Measurements from ENCODE around the gene PSORS1C1.
A peak's percentile ranks its signal among the peaks of the same experiment; 100 is the strongest.

PSORS1C1 gene

DNA sequence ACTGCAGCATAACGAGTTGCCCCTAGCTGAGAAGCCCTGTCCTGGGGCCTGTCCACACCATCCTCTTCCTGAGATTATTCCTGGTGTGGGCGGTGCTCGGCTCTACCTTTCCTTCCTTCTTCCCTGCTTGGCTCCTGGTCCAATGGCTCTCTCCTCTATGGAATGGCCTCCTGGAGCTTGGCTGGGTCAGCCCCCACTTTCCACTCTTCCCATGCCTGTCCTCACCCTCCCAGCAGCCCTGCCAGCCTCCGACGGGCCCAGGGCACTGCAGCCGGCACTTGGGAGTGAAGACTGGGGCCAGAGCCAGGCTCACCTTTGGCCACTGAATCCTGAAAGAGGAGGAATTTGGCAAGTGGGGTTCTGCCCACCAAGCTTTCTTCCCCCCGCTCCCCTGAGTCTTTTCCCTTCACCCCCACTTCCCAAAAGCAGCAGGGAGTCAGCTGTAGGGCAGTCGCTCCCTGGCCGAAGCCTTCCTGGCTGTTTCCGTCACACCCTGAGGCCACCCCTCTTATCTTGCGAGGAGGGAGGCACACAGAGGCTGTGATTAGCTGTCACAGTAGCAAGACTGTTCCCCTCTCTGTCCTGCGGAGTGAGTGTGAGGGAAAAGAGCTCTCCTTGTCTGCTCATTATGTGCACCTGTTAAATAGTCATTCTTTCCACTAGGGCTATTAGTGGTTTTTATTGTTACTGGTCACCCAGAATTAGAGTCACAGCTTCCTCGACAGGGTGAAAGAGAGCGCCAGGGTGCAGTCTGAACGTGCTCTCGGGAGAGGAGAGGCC is 12.0 kb downstream of the PSORS1C1 start:
- H3K4me1 ChIP-seq (ENCODE audit: control insufficient read depth, low read length) = no peaks in the 10 kb centered on the region
- TF ChIP-seq EZH2phosphoT487 (IDR thresholded peaks at IDR 0.05; ENCODE audit: borderline replicate concordance, low read length) = no peak
- TF ChIP-seq, protein P1, sequence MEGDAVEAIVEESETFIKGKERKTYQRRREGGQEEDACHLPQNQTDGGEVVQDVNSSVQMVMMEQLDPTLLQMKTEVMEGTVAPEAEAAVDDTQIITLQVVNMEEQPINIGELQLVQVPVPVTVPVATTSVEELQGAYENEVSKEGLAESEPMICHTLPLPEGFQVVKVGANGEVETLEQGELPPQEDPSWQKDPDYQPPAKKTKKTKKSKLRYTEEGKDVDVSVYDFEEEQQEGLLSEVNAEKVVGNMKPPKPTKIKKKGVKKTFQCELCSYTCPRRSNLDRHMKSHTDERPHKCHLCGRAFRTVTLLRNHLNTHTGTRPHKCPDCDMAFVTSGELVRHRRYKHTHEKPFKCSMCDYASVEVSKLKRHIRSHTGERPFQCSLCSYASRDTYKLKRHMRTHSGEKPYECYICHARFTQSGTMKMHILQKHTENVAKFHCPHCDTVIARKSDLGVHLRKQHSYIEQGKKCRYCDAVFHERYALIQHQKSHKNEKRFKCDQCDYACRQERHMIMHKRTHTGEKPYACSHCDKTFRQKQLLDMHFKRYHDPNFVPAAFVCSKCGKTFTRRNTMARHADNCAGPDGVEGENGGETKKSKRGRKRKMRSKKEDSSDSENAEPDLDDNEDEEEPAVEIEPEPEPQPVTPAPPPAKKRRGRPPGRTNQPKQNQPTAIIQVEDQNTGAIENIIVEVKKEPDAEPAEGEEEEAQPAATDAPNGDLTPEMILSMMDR (IDR thresholded peaks at IDR 0.05; ENCODE audit: low read depth, low read length, poor library complexity, severe bottlenecking) = no peak
- no peaks in the 10 kb centered on the region for H3K9me3 ChIP-seq (ENCODE audit: control insufficient read depth, insufficient read depth, low read length)
- H4K20me1 ChIP-seq (ENCODE audit: control insufficient read depth, insufficient read depth, low read depth, low read length) = no peaks in the 10 kb centered on the region
- no peaks in the 10 kb centered on the region for H3K9me2 ChIP-seq (replicated peaks; ENCODE audit: control insufficient read depth, low read length)
- H3K27ac ChIP-seq (ENCODE audit: low read depth, low read length) = no peak overlapping the region
- H3K27me3 ChIP-seq (ENCODE audit: control insufficient read depth, low read length) = peaks cover 13% of the 10 kb centered on the region
- no peak overlapping the region for H3K4me2 ChIP-seq (ENCODE audit: low read length)
- H3K79me2 ChIP-seq (ENCODE audit: control insufficient read depth, low read length) = no peaks in the 10 kb centered on the region
- H3F3A ChIP-seq (ENCODE audit: control insufficient read depth, insufficient read depth) = no peaks in the 10 kb centered on the region
- no peaks in the 10 kb centered on the region for H3K36me3 ChIP-seq (ENCODE audit: control insufficient read depth, low read length)
- H3K4me3 ChIP-seq (ENCODE audit: low read length) = no peak overlapping the region

DNA sequence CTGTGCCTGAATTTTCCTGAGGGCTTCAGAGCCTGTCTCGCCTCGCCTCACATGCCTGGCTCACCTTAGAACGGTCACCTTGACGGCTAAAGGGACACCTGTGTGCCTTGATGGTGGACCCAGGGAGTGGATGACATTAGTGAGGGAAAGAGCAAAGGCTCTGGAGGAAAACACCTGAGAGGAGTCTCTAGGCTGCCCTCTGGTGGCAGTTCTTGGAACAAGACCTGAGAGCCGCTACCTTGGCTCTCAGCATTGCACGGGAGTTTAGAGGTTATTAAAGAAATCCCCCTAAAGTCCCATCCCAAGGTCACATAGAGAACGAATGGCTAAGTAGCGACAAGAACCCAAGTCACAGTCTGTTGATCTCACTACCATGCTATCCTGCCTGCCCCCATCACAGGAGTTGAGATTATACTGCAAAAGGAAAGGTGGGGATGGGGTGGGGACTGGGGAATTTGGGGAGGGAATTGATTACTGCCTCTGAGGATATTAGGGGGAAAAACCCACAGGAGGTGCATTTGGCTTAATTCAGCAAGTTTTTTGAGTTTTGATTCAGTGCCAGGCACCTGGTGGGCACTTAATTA is 13.6 kb downstream of the PSORS1C1 start:
- no peaks in the 10 kb centered on the region for H3K4me1 ChIP-seq (ENCODE audit: control insufficient read depth, low read length)
- H3K9me3 ChIP-seq (ENCODE audit: control insufficient read depth, insufficient read depth, low read length) = no peaks in the 10 kb centered on the region
- H3F3A ChIP-seq (ENCODE audit: control insufficient read depth, insufficient read depth) = no peaks in the 10 kb centered on the region
- no peaks in the 10 kb centered on the region for H3K36me3 ChIP-seq (ENCODE audit: control insufficient read depth, low read length)
- H3K27ac ChIP-seq (ENCODE audit: low read depth, low read length) = no peak overlapping the region
- H3K4me2 ChIP-seq (ENCODE audit: low read length) = no peak overlapping the region
- no peaks in the 10 kb centered on the region for H4K20me1 ChIP-seq (ENCODE audit: control insufficient read depth, insufficient read depth, low read depth, low read length)
- TF ChIP-seq, protein P1 (IDR thresholded peaks at IDR 0.05; ENCODE audit: low read depth, low read length, poor library complexity, severe bottlenecking) = peak; percentile 77
- no peak for TF ChIP-seq EZH2phosphoT487 (IDR thresholded peaks at IDR 0.05; ENCODE audit: borderline replicate concordance, low read length)
- H3K27me3 ChIP-seq (ENCODE audit: control insufficient read depth, low read length) = peaks cover 13% of the 10 kb centered on the region
- no peak overlapping the region for H3K4me3 ChIP-seq (ENCODE audit: low read length)
- H3K79me2 ChIP-seq (ENCODE audit: control insufficient read depth, low read length) = no peaks in the 10 kb centered on the region
- H3K9me2 ChIP-seq (replicated peaks; ENCODE audit: control insufficient read depth, low read length) = no peaks in the 10 kb centered on the region

DNA sequence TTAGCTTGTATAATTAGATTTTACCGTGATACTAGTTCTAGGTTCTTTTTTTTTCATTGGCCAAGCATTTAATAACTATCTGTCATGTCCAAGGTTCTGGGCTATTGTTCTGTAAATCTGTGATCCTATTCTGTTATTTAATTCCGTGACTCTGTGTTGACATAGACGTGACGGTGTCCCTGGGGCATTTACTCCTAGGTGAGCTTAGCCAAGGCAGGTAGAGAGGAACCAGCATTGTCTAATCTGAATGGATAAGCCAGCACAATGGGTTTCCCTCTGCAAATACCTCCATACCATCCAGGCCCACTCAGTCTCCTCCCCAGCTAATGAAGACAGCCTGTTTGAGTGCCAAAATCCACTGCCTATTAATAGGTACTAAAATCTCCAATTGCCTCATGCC is 14.5 kb downstream of the PSORS1C1 start:
- Histone ChIP-seq H3K27ac (ENCODE audit: low read depth, low read length) (no peak overlapping the region), H4K20me1 (ENCODE audit: control insufficient read depth, insufficient read depth, low read depth, low read length) (no peaks in the 10 kb centered on the region), H3K4me3 (ENCODE audit: low read length) (no peak overlapping the region), H3K4me1 (ENCODE audit: control insufficient read depth, low read length) (no peaks in the 10 kb centered on the region), H3K79me2 (ENCODE audit: control insufficient read depth, low read length) (no peaks in the 10 kb centered on the region), H3F3A (ENCODE audit: control insufficient read depth, insufficient read depth) (no peaks in the 10 kb centered on the region), H3K4me2 (ENCODE audit: low read length) (no peak overlapping the region), H3K36me3 (ENCODE audit: control insufficient read depth, low read length) (no peaks in the 10 kb centered on the region), H3K9me3 (ENCODE audit: control insufficient read depth, insufficient read depth, low read length) (no peaks in the 10 kb centered on the region), H3K9me2 (replicated peaks; ENCODE audit: control insufficient read depth, low read length) (no peaks in the 10 kb centered on the region), H3K27me3 (ENCODE audit: control insufficient read depth, low read length) (peaks cover 13% of the 10 kb centered on the region)
- TF ChIP-seq, protein P1 (IDR thresholded peaks at IDR 0.05; ENCODE audit: low read depth, low read length, poor library complexity, severe bottlenecking) = no peak
